A549 (cell line): ENCODE data around the gene TPD52L1. TPM values are rescaled to one million over a fixed set of nuclear protein-coding genes. Genes with fewer than 3 reads are reported as not detected.

Source experiments
- ATAC-seq, 2 experiments: fragments of 200-7000 bp in 1 of 2; fragments of >200 bp in 1 of 2; cut with Nextera tagmentation in 1 of 2; cut with Tn5 transposase in 1 of 2; 3 replicates each; pipeline versions ENCODE4 v1.8.0 to v1.9.1; 2018 to 2020; ENCODE audit warnings: mild to moderate bottlenecking in 1 of 2, moderate library complexity in 1 of 2
- CTCF ChIA-PET: fragments of 300-600 bp; sonication (Branson Sonifier 250); formaldehyde crosslinking; extraction: SDS; loops from one replicate; lab custom pipeline; 2021; ENCODE audit warnings: antibody characterized with exemption, inconsistent platforms; lab: Yijun Ruan, JAX
- POLR2A ChIA-PET: fragments of 350-600 bp; formaldehyde crosslinking; extraction: SDS; loops from one replicate; lab custom pipeline; 2021; ENCODE audit warnings: antibody characterized with exemption, inconsistent platforms; lab: Yijun Ruan, JAX
- DNase-seq, 2 experiments: peaks; one replicate each; pipeline versions ENCODE4 v3.0.0 to v3.0.0-alpha.2; 2011 to 2016; ENCODE audit warnings: low read depth in 1 of 2, low spot score in 1 of 2
- FAIRE-seq: peaks from 2 replicates; lab custom pipeline; 2011; peaks lifted over from hg19 to GRCh38; lab: Jason Lieb, UNC
- H3K27ac ChIP-seq, 2 experiments: fragments of >200 bp; sonication (Bioruptor Twin); formaldehyde crosslinking; 3 replicates each; pipeline ENCODE4 v1.5.1; 2016 to 2017
- H3K4me1 ChIP-seq: fragments of >200 bp; sonication (Bioruptor Twin); formaldehyde crosslinking; 3 replicates; pipeline ENCODE4 v1.6.1; 2016
- H3K4me2 ChIP-seq: fragments of >200 bp; sonication (Bioruptor Twin); formaldehyde crosslinking; 3 replicates; pipeline ENCODE4 v1.6.1; 2016
- H3K4me3 ChIP-seq: fragments of >200 bp; sonication (Bioruptor Twin); formaldehyde crosslinking; 3 replicates; pipeline ENCODE4 v1.5.1; 2016
- H3K9me3 ChIP-seq: fragments of >200 bp; sonication (Bioruptor Twin); formaldehyde crosslinking; 3 replicates; pipeline ENCODE4 v1.6.1; 2016
- CHD4 ChIP-seq: fragments of 200-600 bp; sonication (generic); IDR thresholded peaks from 2 replicates; pipeline ENCODE4 v1.6.1; 2016; ENCODE audit warnings: antibody characterized with exemption, mild to moderate bottlenecking, borderline replicate concordance
- EHMT2 ChIP-seq: fragments of 200-600 bp; sonication (generic); IDR thresholded peaks from 2 replicates; pipeline ENCODE4 v1.6.1; 2016; ENCODE audit warnings: antibody characterized with exemption, low read depth, mild to moderate bottlenecking, moderate library complexity
- EP300 ChIP-seq, 2 experiments: fragments of >200 bp; sonication (Bioruptor Twin); formaldehyde crosslinking; IDR thresholded peaks; 2 replicates in 1 of 2; 3 replicates in 1 of 2; pipeline ENCODE4 v1.6.1; 2016 to 2017
- FOSB ChIP-seq: fragments of 250-450 bp; sonication (Bioruptor Pico); IDR thresholded peaks from 2 replicates; pipeline ENCODE4 v1.5.0; 2020; ENCODE audit warnings: mild to moderate bottlenecking, moderate library complexity
- HOXA7 ChIP-seq: fragments of 250-450 bp; sonication (Bioruptor Pico); IDR thresholded peaks from 2 replicates; pipeline ENCODE4 v1.5.0; 2020; ENCODE audit warnings: mild to moderate bottlenecking, moderate library complexity
- HOXB5 ChIP-seq: fragments of 250-450 bp; sonication (Bioruptor Pico); IDR thresholded peaks from 2 replicates; pipeline ENCODE4 v1.5.0; 2020; ENCODE audit warnings: mild to moderate bottlenecking, moderate library complexity
- MAZ ChIP-seq: fragments of 150-350 bp; IDR thresholded peaks from 2 replicates; pipeline ENCODE4 v1.6.1; 2014; ENCODE audit warnings: antibody characterized with exemption, low read depth, low read length, borderline replicate concordance
- PHF8 ChIP-seq: fragments of 200-600 bp; sonication (generic); IDR thresholded peaks from 2 replicates; pipeline ENCODE4 v1.6.1; 2016; ENCODE audit warnings: low read depth, mild to moderate bottlenecking, antibody characterized with exemption, moderate library complexity, borderline replicate concordance
- RAD21 ChIP-seq, 2 experiments: fragments of >200 bp in 1 of 2; sonication (Bioruptor Twin) in 1 of 2; formaldehyde crosslinking in 1 of 2; IDR thresholded peaks in 1 of 2; conservative IDR thresholded peaks in 1 of 2; 2 replicates in 1 of 2; 3 replicates in 1 of 2; pipeline ENCODE4 v1.6.1; 2012 to 2018; ENCODE audit warnings: inconsistent platforms in 1 of 2
- RARB ChIP-seq: fragments of 250-450 bp; sonication (Bioruptor Pico); IDR thresholded peaks from 2 replicates; pipeline ENCODE4 v1.8.0; 2021; ENCODE audit warnings: mild to moderate bottlenecking, moderate library complexity
- TFCP2L1 ChIP-seq: fragments of 250-450 bp; sonication (Bioruptor Pico); IDR thresholded peaks from 2 replicates; pipeline ENCODE4 v1.5.0; 2021; ENCODE audit warnings: mild to moderate bottlenecking
- ZC3H11A ChIP-seq: fragments of 450-650 bp; IDR thresholded peaks from 2 replicates; pipeline ENCODE4 v1.6.1; 2014; ENCODE audit warnings: antibody characterized with exemption, mild to moderate bottlenecking
- ZFP36 ChIP-seq: fragments of 450-650 bp; IDR thresholded peaks from 2 replicates; pipeline ENCODE4 v1.6.1; 2014; ENCODE audit warnings: borderline replicate concordance; ENCODE audit not compliant: partially characterized antibody
- ZSCAN20 ChIP-seq: fragments of 250-450 bp; sonication (Bioruptor Pico); IDR thresholded peaks from 2 replicates; pipeline ENCODE4 v1.8.0; 2022; ENCODE audit warnings: mild to moderate bottlenecking, moderate library complexity
- WGBS: methylation state at CpG from one replicate; pipeline ENCODE4 v1.1.6; 2017; ENCODE audit errors: missing lambda C conversion rate; 5-methylcytosine and 5-hydroxymethylcytosine counted together
- polyA plus RNA-seq, 4 experiments: library from polyadenylated mRNA; depleted of rRNA in 3 of 4; stranded (reverse); fragments of >200 nt; fragmentation: RNase III in 1 of 4; extraction: RNeasy Plus Mini Kit Qiagen cat#74134 plus additional on column Dnase treatment in 1 of 4; gene quantifications; 2 replicates in 3 of 4; 3 replicates in 1 of 4; pipeline ENCODE4 v1.2.3, GENCODE V29; 2011 to 2017
- TF ChIP-seq, protein P1 (sequence below): fragments of 250-450 bp; sonication (Bioruptor Pico); IDR thresholded peaks from 2 replicates; pipeline ENCODE4 v1.5.0; 2021; ENCODE audit warnings: mild to moderate bottlenecking, moderate library complexity, borderline replicate concordance
- TF ChIP-seq, protein P2 (sequence below): fragments of 200-600 bp; sonication (generic); IDR thresholded peaks from 2 replicates; pipeline ENCODE4 v1.6.1; 2016; ENCODE audit warnings: antibody characterized with exemption, mild to moderate bottlenecking, moderate library complexity
- TF ChIP-seq, protein P3 (sequence below): IDR thresholded peaks from 2 replicates; pipeline ENCODE4 v1.6.1; 2012
- TF ChIP-seq, protein P4 (sequence below): fragments of 450-650 bp; IDR thresholded peaks from 2 replicates; pipeline ENCODE4 v1.6.1; 2014; ENCODE audit warnings: antibody characterized with exemption
- TF ChIP-seq, protein P5 (sequence below): IDR thresholded peaks from 2 replicates; pipeline ENCODE4 v1.6.1; 2012; ENCODE audit warnings: low read depth, borderline replicate concordance

Gene TPD52L1
- polyA plus RNA-seq, 2 of the 4 experiments (the other 2 are of a cell fraction) = 90.1 to 144 TPM

DNA sequence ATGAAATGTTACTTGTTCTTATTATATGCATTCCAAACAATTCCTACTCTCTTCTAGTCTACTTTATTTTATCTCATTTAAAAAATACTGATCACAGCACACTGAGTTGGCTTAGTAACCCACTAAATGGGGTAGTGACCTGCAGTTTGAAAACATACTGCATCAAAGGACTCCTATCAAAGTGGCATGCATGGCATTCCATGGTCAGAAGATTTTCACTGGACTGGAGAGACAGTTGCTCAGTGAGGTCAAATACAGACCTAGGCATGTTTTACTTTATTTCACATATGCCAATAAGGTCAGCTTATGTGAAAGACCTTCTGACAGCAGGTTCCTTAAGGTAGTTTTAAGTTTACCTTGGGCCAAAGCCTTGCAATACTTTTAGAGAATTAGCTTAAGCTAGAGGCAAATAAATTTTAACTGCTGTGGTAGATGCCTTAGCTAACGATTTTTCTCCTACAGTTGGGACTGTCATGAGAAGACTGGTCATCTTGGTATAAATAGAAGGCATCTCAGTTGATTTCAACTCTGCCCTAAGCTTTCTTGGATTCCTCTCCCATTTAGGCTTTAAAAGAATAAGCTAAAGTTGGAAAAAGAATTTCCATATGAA lies 35.1 kb downstream of the TPD52L1 start:
- ATAC-seq = no peak
- DNase-seq = no peak
- WGBS = 63% methylated on average over 1 of the region's 1 CpG
- Histone ChIP-seq H3K9me3 (no peaks in the 10 kb centered on the region), H3K4me3 (no peak overlapping the region), H3K27ac (peak overlapping the region in 1 of 2 experiments; percentile 3; a peak in 1 of 6 replicates), H3K4me1 (peaks cover 51% of the 10 kb centered on the region), H3K4me2 (peak overlapping the region; percentile 30; the same call in 1 of the 3 replicates)
- CTCF ChIA-PET = no interaction called here
- no peak for FAIRE-seq
- POLR2A ChIA-PET = no interaction called here
- TF ChIP-seq EP300 (IDR thresholded peaks at IDR 0.05) (no peak), HOXA7 (no peak), HOXB5 (no peak)

DNA sequence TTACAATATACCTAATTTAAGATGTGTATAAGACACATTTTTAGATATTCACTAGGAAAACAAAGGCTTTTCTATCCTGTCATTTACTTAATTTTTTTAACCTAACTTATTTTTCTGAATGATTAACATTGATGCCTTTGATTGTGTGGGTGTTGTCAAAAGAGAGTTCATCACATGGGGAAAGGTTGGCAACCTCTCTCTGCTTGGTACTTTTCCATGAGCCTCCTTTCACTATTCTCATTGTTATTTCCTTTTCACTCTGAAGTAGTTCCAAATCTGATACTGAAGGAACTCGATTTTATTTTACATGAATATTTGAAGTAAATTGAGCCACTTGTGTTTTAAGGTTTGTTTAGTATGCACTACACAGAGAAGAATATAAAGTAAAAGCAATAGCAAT lies 35.9 kb downstream of the TPD52L1 start:
- Histone ChIP-seq H3K9me3 (no peaks in the 10 kb centered on the region), H3K4me2 (peak overlapping the region; percentile 30; the same call in 1 of the 3 replicates), H3K27ac (no peak overlapping the region), H3K4me3 (no peak overlapping the region), H3K4me1 (peaks cover 58% of the 10 kb centered on the region)
- ChIA-PET POLR2A (interaction anchor here (0.6 kb wide), 1 partner anchor 13 kb away, joined by 3 read pairs; no protein-coding TSS in a partner anchor), CTCF (no interaction called here)
- WGBS = 30% methylated on average over 1 of the region's 1 CpG
- TF ChIP-seq, protein P1, sequence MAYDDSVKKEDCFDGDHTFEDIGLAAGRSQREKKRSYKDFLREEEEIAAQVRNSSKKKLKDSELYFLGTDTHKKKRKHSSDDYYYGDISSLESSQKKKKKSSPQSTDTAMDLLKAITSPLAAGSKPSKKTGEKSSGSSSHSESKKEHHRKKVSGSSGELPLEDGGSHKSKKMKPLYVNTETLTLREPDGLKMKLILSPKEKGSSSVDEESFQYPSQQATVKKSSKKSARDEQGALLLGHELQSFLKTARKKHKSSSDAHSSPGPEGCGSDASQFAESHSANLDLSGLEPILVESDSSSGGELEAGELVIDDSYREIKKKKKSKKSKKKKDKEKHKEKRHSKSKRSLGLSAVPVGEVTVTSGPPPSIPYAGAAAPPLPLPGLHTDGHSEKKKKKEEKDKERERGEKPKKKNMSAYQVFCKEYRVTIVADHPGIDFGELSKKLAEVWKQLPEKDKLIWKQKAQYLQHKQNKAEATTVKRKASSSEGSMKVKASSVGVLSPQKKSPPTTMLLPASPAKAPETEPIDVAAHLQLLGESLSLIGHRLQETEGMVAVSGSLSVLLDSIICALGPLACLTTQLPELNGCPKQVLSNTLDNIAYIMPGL (CRISPR knock-in tag) = no peak
- no peak for TF ChIP-seq RAD21 (conservative IDR thresholded peaks at IDR 0.05 in 1 of 2, IDR thresholded peaks at IDR 0.05 in 1 of 2)
- TF ChIP-seq, protein P2, sequence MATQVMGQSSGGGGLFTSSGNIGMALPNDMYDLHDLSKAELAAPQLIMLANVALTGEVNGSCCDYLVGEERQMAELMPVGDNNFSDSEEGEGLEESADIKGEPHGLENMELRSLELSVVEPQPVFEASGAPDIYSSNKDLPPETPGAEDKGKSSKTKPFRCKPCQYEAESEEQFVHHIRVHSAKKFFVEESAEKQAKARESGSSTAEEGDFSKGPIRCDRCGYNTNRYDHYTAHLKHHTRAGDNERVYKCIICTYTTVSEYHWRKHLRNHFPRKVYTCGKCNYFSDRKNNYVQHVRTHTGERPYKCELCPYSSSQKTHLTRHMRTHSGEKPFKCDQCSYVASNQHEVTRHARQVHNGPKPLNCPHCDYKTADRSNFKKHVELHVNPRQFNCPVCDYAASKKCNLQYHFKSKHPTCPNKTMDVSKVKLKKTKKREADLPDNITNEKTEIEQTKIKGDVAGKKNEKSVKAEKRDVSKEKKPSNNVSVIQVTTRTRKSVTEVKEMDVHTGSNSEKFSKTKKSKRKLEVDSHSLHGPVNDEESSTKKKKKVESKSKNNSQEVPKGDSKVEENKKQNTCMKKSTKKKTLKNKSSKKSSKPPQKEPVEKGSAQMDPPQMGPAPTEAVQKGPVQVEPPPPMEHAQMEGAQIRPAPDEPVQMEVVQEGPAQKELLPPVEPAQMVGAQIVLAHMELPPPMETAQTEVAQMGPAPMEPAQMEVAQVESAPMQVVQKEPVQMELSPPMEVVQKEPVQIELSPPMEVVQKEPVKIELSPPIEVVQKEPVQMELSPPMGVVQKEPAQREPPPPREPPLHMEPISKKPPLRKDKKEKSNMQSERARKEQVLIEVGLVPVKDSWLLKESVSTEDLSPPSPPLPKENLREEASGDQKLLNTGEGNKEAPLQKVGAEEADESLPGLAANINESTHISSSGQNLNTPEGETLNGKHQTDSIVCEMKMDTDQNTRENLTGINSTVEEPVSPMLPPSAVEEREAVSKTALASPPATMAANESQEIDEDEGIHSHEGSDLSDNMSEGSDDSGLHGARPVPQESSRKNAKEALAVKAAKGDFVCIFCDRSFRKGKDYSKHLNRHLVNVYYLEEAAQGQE = no peak
- no peak for TF ChIP-seq TFCP2L1 (CRISPR knock-in tag)
- TF ChIP-seq EHMT2 = no peak
- TF ChIP-seq MAZ = no peak
- TF ChIP-seq, protein P3, sequence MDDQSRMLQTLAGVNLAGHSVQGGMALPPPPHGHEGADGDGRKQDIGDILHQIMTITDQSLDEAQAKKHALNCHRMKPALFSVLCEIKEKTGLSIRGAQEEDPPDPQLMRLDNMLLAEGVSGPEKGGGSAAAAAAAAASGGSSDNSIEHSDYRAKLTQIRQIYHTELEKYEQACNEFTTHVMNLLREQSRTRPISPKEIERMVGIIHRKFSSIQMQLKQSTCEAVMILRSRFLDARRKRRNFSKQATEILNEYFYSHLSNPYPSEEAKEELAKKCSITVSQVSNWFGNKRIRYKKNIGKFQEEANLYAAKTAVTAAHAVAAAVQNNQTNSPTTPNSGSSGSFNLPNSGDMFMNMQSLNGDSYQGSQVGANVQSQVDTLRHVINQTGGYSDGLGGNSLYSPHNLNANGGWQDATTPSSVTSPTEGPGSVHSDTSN = no peak
- TF ChIP-seq, protein P4, sequence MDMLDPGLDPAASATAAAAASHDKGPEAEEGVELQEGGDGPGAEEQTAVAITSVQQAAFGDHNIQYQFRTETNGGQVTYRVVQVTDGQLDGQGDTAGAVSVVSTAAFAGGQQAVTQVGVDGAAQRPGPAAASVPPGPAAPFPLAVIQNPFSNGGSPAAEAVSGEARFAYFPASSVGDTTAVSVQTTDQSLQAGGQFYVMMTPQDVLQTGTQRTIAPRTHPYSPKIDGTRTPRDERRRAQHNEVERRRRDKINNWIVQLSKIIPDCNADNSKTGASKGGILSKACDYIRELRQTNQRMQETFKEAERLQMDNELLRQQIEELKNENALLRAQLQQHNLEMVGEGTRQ = no peak
- no peak for TF ChIP-seq FOSB (CRISPR knock-in tag)
- TF ChIP-seq, protein P5, sequence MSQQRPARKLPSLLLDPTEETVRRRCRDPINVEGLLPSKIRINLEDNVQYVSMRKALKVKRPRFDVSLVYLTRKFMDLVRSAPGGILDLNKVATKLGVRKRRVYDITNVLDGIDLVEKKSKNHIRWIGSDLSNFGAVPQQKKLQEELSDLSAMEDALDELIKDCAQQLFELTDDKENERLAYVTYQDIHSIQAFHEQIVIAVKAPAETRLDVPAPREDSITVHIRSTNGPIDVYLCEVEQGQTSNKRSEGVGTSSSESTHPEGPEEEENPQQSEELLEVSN = no peak
- TF ChIP-seq ZSCAN20 (CRISPR knock-in tag) = no peak
- TF ChIP-seq RARB (CRISPR knock-in tag) = no peak
- no peak for TF ChIP-seq ZC3H11A
- no peak for TF ChIP-seq ZFP36
- TF ChIP-seq PHF8 = no peak
- no peak for TF ChIP-seq CHD4
- no peak for ATAC-seq
- no peak for DNase-seq
- no peak for FAIRE-seq
